Upper lobe of left lung (tissue), 4 donors: ENCODE data around the gene FBXO5.

Experiments used
- POLR2AphosphoS5 ChIP-seq, 2 donors: sonication (generic); formaldehyde crosslinking; IDR thresholded peaks; one replicate each; pipeline ENCODE4 v1.5.1; 2017; ENCODE audit warnings: antibody characterized with exemption in 2 of 2
- TF ChIP-seq, protein P1 (sequence below), 6 experiments: fragments of 450-650 bp in 4 of 6; fragments of 200-600 bp in 2 of 6; sonication (generic) in 2 of 6; IDR thresholded peaks; one replicate each; pipeline ENCODE4 v1.5.1; 2016 to 2019; ENCODE audit warnings: antibody characterized with exemption in 6 of 6

GRCh38 chr6:153013438-153013837 is 30.6 kb upstream of the FBXO5 start:
- TF ChIP-seq, protein P1, sequence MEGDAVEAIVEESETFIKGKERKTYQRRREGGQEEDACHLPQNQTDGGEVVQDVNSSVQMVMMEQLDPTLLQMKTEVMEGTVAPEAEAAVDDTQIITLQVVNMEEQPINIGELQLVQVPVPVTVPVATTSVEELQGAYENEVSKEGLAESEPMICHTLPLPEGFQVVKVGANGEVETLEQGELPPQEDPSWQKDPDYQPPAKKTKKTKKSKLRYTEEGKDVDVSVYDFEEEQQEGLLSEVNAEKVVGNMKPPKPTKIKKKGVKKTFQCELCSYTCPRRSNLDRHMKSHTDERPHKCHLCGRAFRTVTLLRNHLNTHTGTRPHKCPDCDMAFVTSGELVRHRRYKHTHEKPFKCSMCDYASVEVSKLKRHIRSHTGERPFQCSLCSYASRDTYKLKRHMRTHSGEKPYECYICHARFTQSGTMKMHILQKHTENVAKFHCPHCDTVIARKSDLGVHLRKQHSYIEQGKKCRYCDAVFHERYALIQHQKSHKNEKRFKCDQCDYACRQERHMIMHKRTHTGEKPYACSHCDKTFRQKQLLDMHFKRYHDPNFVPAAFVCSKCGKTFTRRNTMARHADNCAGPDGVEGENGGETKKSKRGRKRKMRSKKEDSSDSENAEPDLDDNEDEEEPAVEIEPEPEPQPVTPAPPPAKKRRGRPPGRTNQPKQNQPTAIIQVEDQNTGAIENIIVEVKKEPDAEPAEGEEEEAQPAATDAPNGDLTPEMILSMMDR (IDR thresholded peaks at IDR 0.05): no peak
- no peak for TF ChIP-seq POLR2AphosphoS5 (IDR thresholded peaks at IDR 0.05)
